T follicular helper cell (primary cell): ENCODE measurements around the gene TPGS2.
"Not testable (repeated sequence)": the region's sequence is repeated elsewhere in the genome, so short reads cannot be mapped to it uniquely, and the experiment has no call there.

Experiments
- DNase-seq: peaks from one replicate; pipeline ENCODE4 v3.0.0-alpha.2; 2020; ENCODE audit warnings: low read depth

TPGS2 gene

DNA sequence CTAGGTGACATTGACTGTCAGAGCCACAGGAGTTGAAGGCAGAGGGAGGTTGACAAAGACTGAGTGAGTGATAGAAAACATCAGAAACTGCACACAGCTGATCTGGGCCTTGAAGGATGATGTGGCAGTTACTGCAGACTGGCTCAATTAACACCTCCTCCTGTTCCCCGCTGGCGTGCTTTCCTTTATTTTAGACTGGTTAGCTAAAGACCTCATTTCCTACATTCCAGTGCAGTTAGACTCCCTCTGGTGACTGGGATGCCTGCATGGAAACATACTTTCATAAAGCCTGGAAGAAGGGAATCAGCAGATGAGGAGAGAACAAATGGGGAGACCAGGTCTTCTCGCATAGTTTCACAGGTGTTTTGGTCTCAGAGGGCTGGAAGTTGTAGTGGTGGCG lies 7.1 kb downstream of the TPGS2 start:
- no peak for DNase-seq

DNA sequence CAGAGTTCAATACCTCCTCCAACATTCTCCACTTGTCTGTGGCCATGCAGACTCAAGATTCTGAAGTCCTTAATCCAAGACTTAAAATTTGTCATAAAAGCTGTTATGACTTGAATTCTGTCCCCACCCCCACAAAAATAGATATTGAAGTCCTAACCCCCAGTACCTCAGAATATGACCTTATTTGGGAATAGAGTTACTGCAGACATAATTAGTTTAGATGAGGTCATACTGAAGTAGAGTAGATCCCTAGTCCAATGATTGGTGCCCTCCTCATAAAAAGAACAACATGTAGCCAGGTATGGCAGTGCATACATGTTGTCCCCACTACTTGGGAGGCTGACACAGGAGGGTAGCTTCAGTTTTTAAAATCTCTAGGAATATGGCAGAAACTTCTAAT lies 9.2 kb downstream of the TPGS2 start:
- DNase-seq, result no peak

DNA sequence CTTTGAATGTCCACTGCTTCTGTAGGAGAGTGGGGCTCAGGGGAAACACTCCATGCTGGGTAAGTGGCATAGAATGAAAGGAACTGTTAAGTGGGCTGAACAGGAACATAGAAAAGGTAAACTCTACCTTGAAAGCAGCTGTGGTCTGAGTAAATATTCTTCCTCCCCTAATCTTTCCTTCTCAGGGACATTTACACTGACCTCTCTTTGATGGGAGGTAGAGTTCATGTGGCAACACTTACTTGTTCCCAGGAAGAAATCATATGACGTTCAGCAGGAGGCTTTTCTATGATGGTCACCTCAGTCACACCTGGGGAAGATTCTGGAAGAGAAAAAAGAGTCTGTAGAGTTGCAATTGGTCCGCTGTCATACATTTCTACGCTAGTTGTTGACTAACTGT lies 10.2 kb downstream of the TPGS2 start:
- DNase-seq, result no peak

DNA sequence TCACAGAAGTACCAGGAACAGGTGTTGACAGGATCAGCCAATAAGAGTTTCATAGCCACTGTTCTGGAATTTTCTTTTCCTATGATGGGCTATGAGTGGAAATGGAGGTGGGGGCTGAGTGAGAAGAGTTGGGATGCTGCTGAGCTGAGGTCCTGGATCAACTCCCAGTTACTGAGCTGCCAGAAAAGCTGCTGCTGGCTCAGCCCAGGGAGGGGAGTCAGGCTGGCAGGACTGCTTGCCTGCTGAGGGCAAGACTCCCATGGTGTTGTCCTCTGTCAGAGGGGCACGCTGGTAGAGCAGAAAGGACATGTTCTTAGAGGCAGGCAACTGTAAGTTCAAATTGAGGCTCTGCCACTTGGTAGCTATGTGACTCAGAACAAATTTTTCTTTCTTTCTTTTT lies 11.8 kb downstream of the TPGS2 start:
- no peak for DNase-seq

DNA sequence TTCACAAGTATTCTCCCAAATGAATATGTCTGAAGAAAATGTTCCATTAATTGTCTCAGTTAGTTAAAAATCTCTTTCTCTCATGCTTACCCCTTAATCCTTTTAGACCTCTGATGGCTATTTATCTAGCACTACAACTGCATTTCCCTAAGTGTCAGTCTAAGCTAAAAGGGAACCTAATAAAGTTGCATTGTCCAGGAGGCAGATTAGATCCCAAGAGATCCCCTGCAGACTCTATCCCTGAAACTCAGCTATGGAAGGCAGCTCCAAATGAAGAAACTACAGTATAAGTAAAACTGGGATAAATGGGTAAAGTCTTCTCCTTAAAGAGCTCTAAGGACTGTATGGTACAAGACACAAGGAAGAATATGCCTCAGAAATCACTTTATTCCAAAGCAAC lies 12.7 kb downstream of the TPGS2 start:
- DNase-seq, result not testable (repeated sequence)

DNA sequence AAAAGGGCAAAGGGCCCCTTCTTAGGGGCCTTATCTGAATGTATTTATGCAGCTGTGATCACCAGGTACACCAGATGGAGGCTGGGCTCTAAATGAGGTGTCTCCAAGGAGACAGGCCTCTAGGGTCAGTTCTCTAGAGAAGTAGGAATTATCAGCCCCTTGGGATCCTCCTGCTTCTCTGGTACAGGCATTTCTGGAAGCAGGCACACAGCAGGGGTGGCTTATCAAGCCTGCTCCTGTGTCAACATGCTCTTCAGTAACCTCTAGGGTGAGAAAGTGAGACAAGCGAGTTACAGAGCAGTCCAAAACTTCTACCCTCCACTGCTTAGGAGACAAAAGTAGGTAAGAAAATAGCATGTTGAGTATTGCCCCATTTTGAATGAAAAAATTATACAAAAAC lies 13.8 kb downstream of the TPGS2 start:
- no peak for DNase-seq

DNA sequence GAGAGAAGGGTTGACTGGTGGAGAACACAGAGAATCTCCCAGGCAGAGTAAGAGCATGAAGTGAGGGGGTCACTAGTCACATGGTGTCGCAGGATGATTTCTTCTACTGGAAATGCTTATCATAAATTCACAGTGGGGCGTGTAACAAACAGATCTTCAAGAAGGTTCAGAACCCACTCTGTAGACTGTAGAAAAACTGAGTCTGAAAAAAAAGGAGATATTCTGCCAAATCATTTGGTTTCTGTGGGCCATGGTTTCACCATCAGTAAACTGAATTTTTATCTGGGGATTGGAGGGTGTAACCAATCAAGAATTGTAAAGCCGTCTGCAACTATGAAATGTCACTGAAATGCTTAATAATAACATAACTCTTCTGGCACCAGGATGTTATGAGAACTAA lies 15.0 kb downstream of the TPGS2 start:
- no peak for DNase-seq

DNA sequence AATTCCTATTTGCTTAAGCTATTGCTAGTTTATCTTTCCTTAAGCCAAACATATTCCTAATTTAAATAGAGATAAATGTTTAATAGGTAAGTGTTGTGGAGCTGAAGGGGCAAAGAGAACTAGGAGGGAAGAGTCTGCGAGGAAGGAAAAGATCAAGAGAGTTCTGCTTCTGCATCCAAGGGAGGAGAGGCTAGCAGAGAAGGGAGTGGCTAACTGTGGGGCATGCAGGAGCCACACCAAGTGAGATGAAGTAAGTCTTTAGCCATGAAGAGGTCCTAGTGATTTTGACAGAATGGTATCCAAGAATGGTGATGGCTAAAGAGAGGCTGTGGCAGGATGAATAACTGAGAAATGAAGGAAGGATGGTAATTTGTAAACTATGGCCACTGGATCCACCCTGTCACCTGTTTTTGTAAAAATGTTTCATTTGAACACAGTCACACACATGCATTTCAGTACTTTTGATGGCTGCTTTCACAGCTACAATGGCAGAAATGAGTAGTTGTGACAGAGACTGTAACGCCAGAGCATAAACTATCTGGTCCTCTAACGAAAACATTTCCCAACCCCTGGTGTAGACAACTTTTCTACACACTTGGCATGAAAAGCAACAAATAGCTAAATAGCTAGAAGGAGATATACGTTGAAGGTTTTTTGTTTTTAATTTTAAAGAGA lies 15.6 kb downstream of the TPGS2 start:
- no peak for DNase-seq

DNA sequence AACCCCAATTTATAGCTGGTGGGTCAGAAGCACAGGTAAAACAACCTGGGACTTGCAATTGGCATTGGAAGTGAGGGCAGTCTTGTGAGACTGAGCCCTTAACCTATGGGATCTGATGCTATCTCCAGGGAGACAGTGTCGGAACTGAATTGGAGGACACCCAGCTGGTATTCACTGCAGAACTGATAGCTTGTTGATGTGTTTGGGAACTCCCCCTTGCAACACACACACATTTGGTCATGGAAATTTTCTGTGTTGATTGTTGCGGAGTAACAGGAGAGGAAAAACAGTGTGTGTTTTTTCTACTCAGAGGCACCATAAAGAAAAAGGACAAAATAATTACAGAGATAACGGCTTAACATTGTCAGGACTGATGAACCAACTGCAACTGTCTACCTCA lies 16.1 kb downstream of the TPGS2 start:
- DNase-seq, result no peak

DNA sequence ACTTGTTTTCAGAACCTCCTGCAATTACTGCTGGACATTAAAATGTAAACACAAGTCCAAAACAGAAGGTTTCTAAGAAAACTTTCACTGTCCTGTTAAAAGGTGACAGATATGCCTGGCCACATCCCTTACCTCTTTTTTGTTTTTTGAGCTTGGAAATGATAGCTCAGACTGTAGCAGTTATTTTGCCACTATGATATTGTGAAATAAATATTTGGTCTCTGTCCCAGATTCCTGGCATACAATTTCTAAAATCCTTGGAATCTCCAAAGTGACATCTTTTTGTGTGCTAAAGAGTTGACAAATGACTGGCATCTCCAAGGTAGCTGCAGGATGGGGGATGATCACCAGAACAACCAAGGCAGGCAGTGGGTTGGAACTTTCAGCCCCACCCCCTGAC lies 16.8 kb downstream of the TPGS2 start:
- DNase-seq, result no peak

DNA sequence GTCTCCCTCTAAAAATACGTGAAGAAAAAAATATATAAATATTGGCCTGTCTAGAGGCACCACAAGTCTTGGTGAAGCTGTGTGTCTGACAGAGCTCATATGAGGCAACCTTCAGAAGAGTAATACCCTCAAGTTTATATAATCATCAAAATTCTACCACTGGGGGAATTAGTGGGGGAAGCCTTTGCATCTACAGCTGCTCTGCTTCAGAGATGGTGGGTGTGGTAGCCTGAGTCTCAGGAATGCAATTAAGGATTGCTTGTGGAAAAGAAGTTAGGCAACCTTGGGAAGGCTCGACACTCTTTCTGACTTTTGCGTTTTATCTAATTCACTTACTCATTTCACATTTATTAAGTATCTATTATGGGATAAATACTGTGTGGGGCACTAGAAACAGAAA lies 17.4 kb downstream of the TPGS2 start:
- no peak for DNase-seq

DNA sequence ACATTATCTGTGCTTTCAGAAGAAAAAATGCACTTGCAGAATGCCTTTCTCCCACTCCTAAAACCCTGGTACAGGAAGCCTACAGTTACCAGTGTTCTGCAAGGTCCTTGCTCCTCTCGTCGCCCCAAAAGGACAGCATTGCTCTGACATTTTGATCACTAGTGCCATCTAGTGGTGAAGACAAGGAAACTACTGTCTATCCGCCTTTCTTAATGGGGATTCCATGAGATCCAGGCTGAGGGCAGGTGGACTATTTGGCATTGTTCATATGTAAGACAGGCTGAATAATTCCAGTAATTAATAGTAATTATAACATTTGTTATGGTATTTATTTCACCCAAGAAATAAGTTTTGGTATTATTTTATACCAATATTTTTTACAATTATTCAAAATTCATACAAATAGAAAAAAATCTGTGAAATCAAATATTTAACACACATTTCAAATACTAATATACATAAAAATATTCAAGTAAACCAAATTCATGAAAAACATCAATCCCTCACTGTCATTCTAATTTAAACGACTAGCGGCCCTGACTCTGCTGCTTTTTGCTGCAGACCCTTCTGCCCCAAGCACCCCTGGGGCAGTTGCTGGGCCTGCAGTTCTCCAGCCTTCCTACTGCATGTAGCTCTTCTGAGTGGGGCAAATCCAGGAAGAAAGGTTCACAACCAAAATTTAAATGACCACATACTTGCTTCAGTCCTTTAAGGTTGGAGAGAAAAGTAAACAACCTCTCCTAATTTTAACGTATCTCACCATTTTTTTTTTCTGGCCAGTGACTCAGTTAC lies 19.0 kb downstream of the TPGS2 start:
- no peak for DNase-seq

DNA sequence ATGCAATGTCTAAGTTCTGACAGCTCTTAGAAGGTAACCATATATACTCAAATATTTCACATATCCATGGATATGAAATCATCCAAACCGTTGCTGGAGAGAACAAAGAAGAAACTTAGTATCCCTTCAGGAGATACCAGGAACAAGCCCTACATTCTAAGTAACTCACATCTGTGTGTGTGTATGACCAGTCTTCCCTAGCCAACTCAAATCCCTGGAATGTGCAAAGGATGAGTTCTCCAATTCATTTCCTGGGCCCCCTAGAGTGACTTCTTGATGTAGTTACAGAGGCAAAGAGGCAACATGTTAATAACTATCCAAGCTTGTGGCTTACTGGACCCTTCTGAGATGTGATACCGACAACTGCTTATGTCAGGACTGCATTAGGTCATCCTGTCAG lies 20.1 kb downstream of the TPGS2 start:
- no peak for DNase-seq

DNA sequence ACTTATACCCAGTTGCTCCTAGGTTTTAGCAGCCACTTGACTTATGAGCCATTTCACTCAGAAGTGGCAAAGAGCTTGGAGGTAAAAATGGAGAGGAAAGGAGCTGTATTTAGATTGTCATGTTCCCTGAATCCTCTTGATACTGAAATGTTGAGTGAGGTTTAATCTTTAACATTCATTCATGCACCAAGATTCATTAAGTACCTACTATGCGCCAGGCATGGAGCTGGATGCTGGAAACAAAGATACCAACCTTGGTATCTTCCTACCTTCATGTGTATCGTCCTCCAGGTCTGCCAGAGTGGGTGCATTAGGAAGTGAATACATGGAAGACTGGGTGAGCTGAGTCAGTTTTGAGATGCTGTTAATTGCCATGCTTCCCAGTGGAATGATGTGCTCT lies 23.7 kb downstream of the TPGS2 start:
- no peak for DNase-seq

DNA sequence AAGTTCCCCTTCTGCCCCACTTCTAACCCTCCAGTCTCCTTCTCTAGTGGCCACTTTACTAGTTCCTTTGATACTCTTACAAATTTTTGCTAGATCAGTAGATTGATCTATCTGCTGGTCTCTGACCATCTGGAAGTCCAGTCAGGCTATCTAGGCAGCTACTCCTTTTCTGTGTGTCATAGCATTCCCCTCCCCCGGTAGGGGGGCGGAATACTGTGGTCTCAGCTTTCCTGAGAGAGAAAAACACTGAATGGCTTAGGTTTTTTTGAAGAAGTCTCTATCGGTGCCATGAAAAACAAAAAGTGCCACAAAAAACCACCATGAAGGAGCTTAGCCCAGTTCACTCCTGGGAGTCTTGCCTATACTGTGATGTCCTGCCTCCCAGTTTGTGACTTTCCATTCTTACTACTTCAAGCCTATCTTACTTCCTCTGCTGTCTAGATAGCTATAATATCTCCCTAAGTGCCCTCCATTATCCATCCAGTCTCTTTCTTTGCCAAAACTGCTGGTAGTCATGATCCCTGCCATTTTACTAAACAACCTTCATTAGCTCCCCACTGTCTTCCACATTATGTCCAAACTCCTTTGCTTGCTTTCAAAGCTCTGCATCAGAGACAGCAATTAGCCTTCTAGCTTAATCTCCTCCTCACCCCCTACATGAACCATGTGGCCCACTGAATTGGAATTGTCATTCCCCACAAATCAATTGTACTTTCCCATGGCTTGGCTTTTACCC lies 29.9 kb downstream of the TPGS2 start:
- DNase-seq, result no peak

DNA sequence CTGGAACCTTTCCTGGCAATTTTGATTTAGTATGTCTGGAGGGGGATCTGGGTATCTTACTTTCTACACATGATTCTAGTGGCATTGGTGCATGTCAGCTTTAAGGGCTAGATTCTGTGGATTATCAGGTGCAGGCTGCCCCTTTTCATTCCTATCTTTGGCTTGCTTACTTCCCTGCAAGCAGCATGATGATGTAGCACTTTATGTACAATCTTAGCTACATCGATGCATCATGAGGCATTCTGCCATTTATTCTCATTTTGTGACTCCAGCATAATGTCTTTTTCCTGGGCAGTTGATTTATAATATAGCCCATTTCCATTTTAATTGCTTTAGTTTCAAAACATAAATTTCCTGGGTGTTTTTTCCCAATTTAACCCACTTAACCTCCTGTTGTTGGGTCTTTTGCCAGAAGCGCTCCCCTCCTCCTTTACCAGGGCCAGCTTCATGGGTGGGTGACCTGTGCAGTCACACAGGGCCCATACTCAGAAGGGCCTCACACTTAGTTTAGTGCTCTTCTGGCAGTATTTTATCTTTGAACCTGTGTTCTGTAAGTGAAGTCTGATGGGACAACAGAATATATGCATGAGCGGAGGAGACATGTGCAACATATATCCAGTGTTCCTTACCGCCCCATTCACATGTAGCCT lies 36.0 kb downstream of the TPGS2 start:
- DNase-seq, result no peak

DNA sequence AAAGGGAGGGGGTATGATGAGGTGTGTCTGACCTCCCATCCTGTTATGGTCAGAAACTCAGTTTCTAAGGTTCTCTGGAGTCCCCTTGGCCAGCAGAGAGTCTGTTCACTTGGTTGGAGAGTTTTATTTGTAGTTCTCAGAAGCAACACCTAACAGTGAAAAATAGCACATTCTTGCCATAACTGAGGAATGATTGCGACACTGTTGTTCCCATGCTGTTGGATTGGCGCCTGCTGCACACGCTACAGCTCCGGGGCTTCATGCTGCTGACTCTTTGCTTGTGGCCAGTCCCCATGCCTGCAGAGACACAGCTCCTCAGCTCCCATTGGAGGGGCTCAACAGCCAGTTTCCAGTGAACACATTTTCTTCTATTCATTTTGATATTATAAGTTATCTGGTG lies 42.1 kb downstream of the TPGS2 start:
- DNase-seq, result no peak

DNA sequence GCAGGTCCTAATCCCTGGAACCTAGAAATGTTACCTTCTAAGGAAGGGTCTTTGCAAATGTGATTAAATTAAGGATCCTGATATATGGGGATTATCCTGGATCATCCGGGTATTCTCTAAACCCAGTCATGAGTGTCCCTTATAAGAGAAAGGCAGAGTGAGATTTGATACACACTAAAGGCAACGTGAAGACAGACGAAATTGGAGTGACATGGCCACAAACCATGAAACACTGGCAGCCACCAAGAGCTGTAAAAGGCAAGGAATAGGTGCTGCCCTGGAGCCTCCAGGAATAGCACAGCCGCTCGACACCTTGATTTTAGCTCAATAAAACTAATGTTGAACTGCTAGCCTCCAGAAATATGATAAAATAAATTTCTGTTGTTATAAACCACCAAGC lies 45.0 kb downstream of the TPGS2 start:
- no peak for DNase-seq

DNA sequence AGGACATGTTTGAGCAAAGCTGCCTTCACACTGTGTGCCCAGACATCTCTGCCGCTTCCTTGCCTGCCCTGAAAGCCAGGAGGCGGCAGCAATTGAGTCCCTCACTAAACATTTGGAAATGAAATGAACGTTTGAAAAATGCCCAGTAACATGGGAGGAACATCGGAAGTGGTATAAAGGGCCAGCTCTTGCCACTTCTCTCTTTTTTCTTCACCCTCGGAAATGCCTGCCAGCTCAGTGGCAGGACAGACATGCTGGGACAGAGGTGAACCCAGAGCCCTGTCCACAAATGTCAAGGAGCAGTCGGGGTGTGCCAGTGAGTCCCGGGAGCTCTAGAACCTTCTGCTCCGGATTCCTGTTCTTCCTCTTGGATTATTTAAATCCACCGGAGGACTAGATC lies 46.1 kb downstream of the TPGS2 start:
- no peak for DNase-seq

DNA sequence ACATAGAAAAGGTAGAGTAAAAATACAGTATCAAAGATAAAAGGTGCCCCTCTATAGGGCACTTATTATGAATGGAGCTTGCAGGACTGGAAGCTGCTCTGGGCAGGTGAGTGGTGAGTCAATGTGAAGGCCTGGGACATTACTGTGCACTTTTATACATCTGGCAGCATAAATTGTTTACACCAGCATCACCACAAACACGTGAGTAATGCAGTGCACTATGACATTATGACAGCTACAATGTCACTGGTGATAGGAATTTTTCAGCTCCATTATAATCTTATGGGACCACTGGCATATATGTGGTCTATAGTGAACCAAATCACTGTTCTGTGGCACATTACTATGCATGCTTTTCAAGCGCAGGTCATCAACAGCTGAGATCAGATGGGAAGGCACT lies 48.1 kb downstream of the TPGS2 start:
- DNase-seq, result no peak

DNA sequence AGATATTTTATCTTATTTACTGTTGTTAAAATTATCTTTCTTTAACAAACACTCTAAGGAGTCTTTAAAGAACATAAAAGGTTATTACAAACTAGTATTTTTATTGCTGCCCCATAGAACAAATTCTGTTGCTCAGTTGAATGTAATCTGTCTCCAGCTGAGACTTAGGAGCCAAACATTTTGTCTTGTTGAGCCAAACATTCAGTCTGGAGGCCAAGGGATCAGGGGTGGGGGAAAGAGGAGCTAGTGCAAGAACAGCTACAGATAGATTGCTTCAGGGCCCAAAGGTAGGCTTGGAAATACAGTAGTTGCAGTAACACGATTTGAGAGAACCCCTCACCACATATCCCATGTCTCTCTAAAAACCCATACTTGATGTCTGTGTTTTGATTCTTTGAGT lies 51.2 kb downstream of the TPGS2 start:
- no peak for DNase-seq

DNA sequence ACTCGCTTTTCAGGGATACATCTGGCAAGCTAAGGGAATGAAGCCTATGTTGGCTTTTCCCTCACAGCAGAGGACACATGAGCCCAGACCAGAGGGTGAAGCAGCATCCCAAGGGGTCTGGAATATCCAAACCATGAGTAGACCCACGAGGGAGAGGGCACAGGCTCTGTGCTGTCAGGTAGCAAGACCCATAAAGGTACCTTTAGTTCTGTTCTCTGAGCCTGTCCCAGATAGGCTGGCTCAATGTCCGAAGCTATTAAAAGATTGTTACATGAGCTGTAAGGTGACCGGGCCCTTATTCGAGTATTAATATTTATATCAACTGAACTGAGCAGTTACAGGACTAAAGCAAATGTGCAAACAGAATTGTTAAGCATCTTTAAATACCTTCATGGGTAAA lies 52.2 kb downstream of the TPGS2 start:
- no peak for DNase-seq

DNA sequence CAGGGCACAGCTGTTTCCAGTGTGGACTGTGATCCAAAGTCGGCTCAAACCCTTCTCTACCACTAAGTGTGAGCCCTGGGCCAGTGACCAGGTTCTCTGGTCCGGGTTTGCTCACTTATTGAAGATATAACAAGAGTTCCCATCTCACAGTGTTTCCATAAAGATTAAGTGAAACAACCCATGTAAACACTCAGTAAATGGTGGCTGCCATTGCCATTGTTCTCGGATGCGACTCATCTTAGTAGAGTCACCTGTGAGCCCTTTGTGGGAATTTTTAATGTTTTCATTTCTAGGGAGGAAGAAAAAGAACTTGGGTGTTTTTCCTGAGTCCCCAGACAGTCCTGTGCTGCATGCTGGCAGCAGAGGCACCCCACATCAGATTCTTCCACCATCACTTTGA lies 53.4 kb downstream of the TPGS2 start:
- no peak for DNase-seq
